H9 (cell line): ENCODE results near the gene DMD. TPM values are rescaled to one million over a fixed set of nuclear protein-coding genes. Genes with fewer than 3 reads are reported as not detected.

Experiments used
- DNase-seq: peaks from one replicate; pipeline ENCODE4 v3.0.0-alpha.2; 2017
- H2AFZ ChIP-seq: one replicate; pipeline ENCODE4 v1.6.1; 2013; ENCODE audit warnings: mild to moderate bottlenecking, low read length, control low read depth, moderate library complexity
- H2AK5ac ChIP-seq: 2 replicates; pipeline ENCODE4 v1.6.1; 2013; ENCODE audit warnings: low read length, control low read depth, mixed read lengths; ENCODE audit not compliant: insufficient read length
- H2BK120ac ChIP-seq: one replicate; pipeline ENCODE4 v1.6.1; 2013; ENCODE audit warnings: low read depth, mild to moderate bottlenecking, low read length, control low read depth, inconsistent platforms; ENCODE audit not compliant: poor library complexity, severe bottlenecking
- H2BK12ac ChIP-seq: 2 replicates; pipeline ENCODE4 v1.6.1; 2013; ENCODE audit warnings: low read length, control low read depth, mixed read lengths, low read depth; ENCODE audit not compliant: insufficient read length
- H2BK15ac ChIP-seq: 2 replicates; pipeline ENCODE4 v1.6.1; 2013; ENCODE audit warnings: low read depth, low read length, control low read depth
- H2BK20ac ChIP-seq: one replicate; pipeline ENCODE4 v1.6.1; 2013; ENCODE audit warnings: low read depth, mild to moderate bottlenecking, low read length, control low read depth, inconsistent platforms; ENCODE audit not compliant: poor library complexity, severe bottlenecking
- H2BK5ac ChIP-seq: 2 replicates; pipeline ENCODE4 v1.6.1; 2013; ENCODE audit warnings: low read length, control low read depth, mixed read lengths; ENCODE audit not compliant: insufficient read length
- H3K14ac ChIP-seq: 2 replicates; pipeline ENCODE4 v1.6.1; 2013; ENCODE audit warnings: low read length, control low read depth; ENCODE audit not compliant: insufficient read depth
- H3K18ac ChIP-seq: 2 replicates; pipeline ENCODE4 v1.6.1; 2013; ENCODE audit warnings: low read depth, mild to moderate bottlenecking, mixed read lengths, low read length, control low read depth; ENCODE audit not compliant: insufficient read length
- H3K23ac ChIP-seq: 2 replicates; pipeline ENCODE4 v1.6.1; 2013; ENCODE audit warnings: low read length, control low read depth, mixed read lengths, low read depth; ENCODE audit not compliant: insufficient read length
- H3K23me2 ChIP-seq: 2 replicates; pipeline ENCODE4 v1.6.1; 2013; ENCODE audit warnings: low read depth, mild to moderate bottlenecking, mixed read lengths, low read length, control low read depth; ENCODE audit not compliant: insufficient read length, poor library complexity, severe bottlenecking
- H3K27ac ChIP-seq: 2 replicates; pipeline ENCODE4 v1.5.1; 2013; ENCODE audit warnings: low read length, control low read depth, mixed read lengths, low read depth; ENCODE audit not compliant: insufficient read length
- H3K27me3 ChIP-seq: 2 replicates; pipeline ENCODE4 v1.6.1; 2013; ENCODE audit warnings: low read length, control low read depth, inconsistent platforms; ENCODE audit not compliant: insufficient read depth
- H3K4ac ChIP-seq: 2 replicates; pipeline ENCODE4 v1.6.1; 2013; ENCODE audit warnings: low read depth, mild to moderate bottlenecking, control low read depth, inconsistent platforms, low read length, moderate library complexity
- H3K4me1 ChIP-seq: 2 replicates; pipeline ENCODE4 v1.6.1; 2013; ENCODE audit warnings: low read length, control low read depth, inconsistent platforms; ENCODE audit not compliant: insufficient read depth
- H3K4me2 ChIP-seq: 2 replicates; pipeline ENCODE4 v1.6.1; 2013; ENCODE audit warnings: low read length, control low read depth, mixed read lengths; ENCODE audit not compliant: insufficient read length, insufficient read depth
- H3K56ac ChIP-seq: 2 replicates; pipeline ENCODE4 v1.6.1; 2013; ENCODE audit warnings: low read depth, mild to moderate bottlenecking, mixed read lengths, low read length, control low read depth; ENCODE audit not compliant: insufficient read length
- H3K79me1 ChIP-seq: 2 replicates; pipeline ENCODE4 v1.6.1; 2013; ENCODE audit warnings: low read depth, mild to moderate bottlenecking, moderate library complexity, low read length, control low read depth, inconsistent platforms; ENCODE audit not compliant: insufficient read depth, poor library complexity, severe bottlenecking
- H3K79me2 ChIP-seq: 2 replicates; pipeline ENCODE4 v1.6.1; 2013; ENCODE audit warnings: low read length, control low read depth, inconsistent platforms; ENCODE audit not compliant: insufficient read depth
- H3K9ac ChIP-seq: 2 replicates; pipeline ENCODE4 v1.6.1; 2013; ENCODE audit warnings: low read length, control low read depth, mixed read lengths; ENCODE audit not compliant: insufficient read length; ENCODE audit errors: extremely low read depth
- H3K9me3 ChIP-seq: one replicate; pipeline ENCODE4 v1.6.1; 2013; ENCODE audit warnings: low read depth, low read length, inconsistent platforms; ENCODE audit not compliant: control insufficient read depth
- H3T11ph ChIP-seq: one replicate; pipeline ENCODE4 v1.6.1; 2013; ENCODE audit warnings: mild to moderate bottlenecking, low read length, control low read depth, inconsistent platforms
- H4K20me1 ChIP-seq: one replicate; pipeline ENCODE4 v1.6.1; 2013; ENCODE audit not compliant: control insufficient read depth, insufficient read length, insufficient read depth
- H4K5ac ChIP-seq: 2 replicates; pipeline ENCODE4 v1.6.1; 2013; ENCODE audit warnings: low read depth, mild to moderate bottlenecking, mixed read lengths, low read length, control low read depth; ENCODE audit not compliant: insufficient read length
- H4K8ac ChIP-seq: replicated peaks from 2 replicates; pipeline ENCODE4 v1.6.1; 2013; ENCODE audit warnings: low read length, control low read depth, mixed read lengths, low read depth; ENCODE audit not compliant: insufficient read length
- H4K91ac ChIP-seq: 2 replicates; pipeline ENCODE4 v1.6.1; 2013; ENCODE audit warnings: low read depth, mild to moderate bottlenecking, moderate library complexity, mixed read lengths, low read length, control low read depth; ENCODE audit not compliant: insufficient read length
- H3K27ac Mint-ChIP-seq, 3 experiments: 2 replicates in 2 of 3; 3 replicates in 1 of 3; pipeline ENCODE4 v1.8.0; 2020 to 2021; ENCODE audit warnings: mixed read lengths in 3 of 3, mild to moderate bottlenecking in 1 of 3, moderate library complexity in 1 of 3
- H3K27me3 Mint-ChIP-seq: 2 replicates; pipeline ENCODE4 v1.8.0; 2021; ENCODE audit warnings: low read depth, mild to moderate bottlenecking, moderate library complexity, mixed read lengths
- H3K36me3 Mint-ChIP-seq, 3 experiments: 2 replicates in 2 of 3; 3 replicates in 1 of 3; pipeline ENCODE4 v1.8.0; 2020 to 2021; ENCODE audit warnings: low read depth in 3 of 3, mixed read lengths in 3 of 3; ENCODE audit not compliant: insufficient read depth in 1 of 3
- H3K4me1 Mint-ChIP-seq, 2 experiments: 2 replicates each; pipeline ENCODE4 v1.8.0; 2020; ENCODE audit warnings: mixed read lengths in 2 of 2
- H3K4me3 Mint-ChIP-seq, 2 experiments: 2 replicates in 1 of 2; 3 replicates in 1 of 2; pipeline ENCODE4 v1.8.0; 2020 to 2021; ENCODE audit warnings: mild to moderate bottlenecking in 2 of 2, mixed read lengths in 2 of 2, moderate library complexity in 1 of 2
- H3K9me3 Mint-ChIP-seq, 2 experiments: 2 replicates in 1 of 2; 3 replicates in 1 of 2; pipeline ENCODE4 v1.8.0; 2020; ENCODE audit warnings: mild to moderate bottlenecking in 2 of 2, mixed read lengths in 2 of 2, moderate library complexity in 1 of 2
- WGBS: extraction: QIAGEN DNeasy Blood & Tissue Kit; methylation state at CpG from one replicate; pipeline ENCODE4 v1.1.7; 2013; ENCODE audit warnings: missing lambda C conversion rate, low lambda C conversion rate, mixed read lengths; ENCODE audit not compliant: insufficient read length; ENCODE audit errors: extremely low coverage; 5-methylcytosine and 5-hydroxymethylcytosine counted together
- total RNA-seq: library from RNA; stranded (reverse); gene quantifications from 2 replicates; pipeline ENCODE4 v1.2.1, GENCODE V29; 2021
- TF ChIP-seq, protein P1 (sequence below): fragments of 200-600 bp; sonication (generic); conservative IDR thresholded peaks from 3 replicates; pipeline ENCODE4 v1.8.0; 2021; ENCODE audit warnings: antibody characterized with exemption, mild to moderate bottlenecking

The DMD gene
- total RNA-seq, 1 experiment from 2014 or later: 3.8 TPM

DNA sequence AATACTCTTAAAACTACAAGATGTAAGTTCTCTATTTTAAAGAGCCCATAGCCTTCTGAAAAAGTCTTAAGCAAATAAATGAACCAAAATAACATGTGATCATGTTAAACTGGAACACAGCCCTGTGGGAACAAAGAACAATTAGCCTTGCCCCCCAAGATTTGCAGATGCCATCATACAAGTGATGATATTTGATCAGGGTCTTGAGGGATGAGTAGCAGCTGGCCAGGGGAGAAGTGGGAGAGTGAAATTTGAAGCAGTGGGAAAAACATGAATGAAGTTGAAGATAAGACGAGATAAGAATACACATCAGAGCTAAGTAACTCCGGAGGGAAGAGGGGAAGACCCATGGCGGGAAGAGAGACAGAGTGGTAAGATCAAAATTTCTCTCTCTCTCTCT is 1689.4 kb downstream of the DMD start:
- Histone ChIP-seq H3T11ph (no peak overlapping the region), H3K56ac (no peak overlapping the region), H3K23me2 (no peaks in the 10 kb centered on the region), H3K27ac (no peak overlapping the region), H3K79me2 (no peaks in the 10 kb centered on the region), H2AFZ (no peak overlapping the region), H2BK12ac (no peak overlapping the region), H2BK120ac (no peak overlapping the region), H3K9ac (no peak overlapping the region), H3K14ac (no peak overlapping the region), H2BK15ac (no peak overlapping the region), H3K4ac (no peak overlapping the region), H3K4me1 (no peaks in the 10 kb centered on the region), H3K4me2 (no peak overlapping the region), H2BK20ac (no peak overlapping the region), H4K8ac (no peak overlapping the region), H3K18ac (no peak overlapping the region), H3K79me1 (no peaks in the 10 kb centered on the region), H4K91ac (no peak overlapping the region), H3K27me3 (no peaks in the 10 kb centered on the region), H3K23ac (no peak overlapping the region), H2AK5ac (no peak overlapping the region), H4K20me1 (no peaks in the 10 kb centered on the region), H2BK5ac (no peak overlapping the region), H4K5ac (no peak overlapping the region), H3K9me3 (no peaks in the 10 kb centered on the region)
- no CpG with 5 or more reads among the region's 3 CpGs for WGBS
- Mint-ChIP-seq H3K4me1 (no peaks in the 10 kb centered on the region), H3K36me3 (peaks cover 0 to 1% (median 0%) of the 10 kb centered on the region in 3 experiments; a peak in 2 of 7 replicates), H3K27me3 (no peaks in the 10 kb centered on the region), H3K27ac (no peak overlapping the region), H3K9me3 (peaks cover 60 to 65% of the 10 kb centered on the region in 2 experiments), H3K4me3 (no peak overlapping the region)
- DNase-seq: no peak
- TF ChIP-seq, protein P1, sequence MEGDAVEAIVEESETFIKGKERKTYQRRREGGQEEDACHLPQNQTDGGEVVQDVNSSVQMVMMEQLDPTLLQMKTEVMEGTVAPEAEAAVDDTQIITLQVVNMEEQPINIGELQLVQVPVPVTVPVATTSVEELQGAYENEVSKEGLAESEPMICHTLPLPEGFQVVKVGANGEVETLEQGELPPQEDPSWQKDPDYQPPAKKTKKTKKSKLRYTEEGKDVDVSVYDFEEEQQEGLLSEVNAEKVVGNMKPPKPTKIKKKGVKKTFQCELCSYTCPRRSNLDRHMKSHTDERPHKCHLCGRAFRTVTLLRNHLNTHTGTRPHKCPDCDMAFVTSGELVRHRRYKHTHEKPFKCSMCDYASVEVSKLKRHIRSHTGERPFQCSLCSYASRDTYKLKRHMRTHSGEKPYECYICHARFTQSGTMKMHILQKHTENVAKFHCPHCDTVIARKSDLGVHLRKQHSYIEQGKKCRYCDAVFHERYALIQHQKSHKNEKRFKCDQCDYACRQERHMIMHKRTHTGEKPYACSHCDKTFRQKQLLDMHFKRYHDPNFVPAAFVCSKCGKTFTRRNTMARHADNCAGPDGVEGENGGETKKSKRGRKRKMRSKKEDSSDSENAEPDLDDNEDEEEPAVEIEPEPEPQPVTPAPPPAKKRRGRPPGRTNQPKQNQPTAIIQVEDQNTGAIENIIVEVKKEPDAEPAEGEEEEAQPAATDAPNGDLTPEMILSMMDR: no peak
